ENCODE results near the gene PAPLN.

DNA sequence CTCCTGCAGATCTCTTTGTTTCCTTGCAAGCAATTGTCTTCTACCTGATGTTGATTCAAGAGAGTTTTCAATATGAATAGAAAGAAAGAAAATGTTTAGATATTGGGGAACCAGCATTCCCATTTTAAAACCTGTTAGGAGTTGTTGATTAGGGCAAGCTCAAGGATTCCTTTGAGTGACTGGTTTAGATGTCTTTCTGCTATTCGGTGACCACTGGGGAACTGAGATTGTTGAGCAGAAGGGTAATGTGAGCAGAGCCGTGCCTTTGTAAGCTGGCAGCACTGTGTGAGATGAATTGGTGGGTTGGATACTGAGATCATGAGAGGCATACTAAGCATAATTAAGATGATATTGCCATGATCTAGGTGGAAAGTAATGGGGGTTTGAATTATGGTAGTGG is 39.1 kb upstream of the PAPLN start:
- TF ChIP-seq EZH2 (IDR thresholded peaks at IDR 0.05) (no peak), POLR2AphosphoS5 (IDR thresholded peaks at IDR 0.05; ENCODE audit: borderline replicate concordance, low read depth, low read length) (no peak), FOXP2 (optimal IDR thresholded peaks at IDR 0.05; ENCODE audit: control extremely low read depth, extremely low read length, insufficient read depth) (no peak)

Measured in SK-N-MC (cell line).